ENCODE data around the gene ANKMY1.

DNA sequence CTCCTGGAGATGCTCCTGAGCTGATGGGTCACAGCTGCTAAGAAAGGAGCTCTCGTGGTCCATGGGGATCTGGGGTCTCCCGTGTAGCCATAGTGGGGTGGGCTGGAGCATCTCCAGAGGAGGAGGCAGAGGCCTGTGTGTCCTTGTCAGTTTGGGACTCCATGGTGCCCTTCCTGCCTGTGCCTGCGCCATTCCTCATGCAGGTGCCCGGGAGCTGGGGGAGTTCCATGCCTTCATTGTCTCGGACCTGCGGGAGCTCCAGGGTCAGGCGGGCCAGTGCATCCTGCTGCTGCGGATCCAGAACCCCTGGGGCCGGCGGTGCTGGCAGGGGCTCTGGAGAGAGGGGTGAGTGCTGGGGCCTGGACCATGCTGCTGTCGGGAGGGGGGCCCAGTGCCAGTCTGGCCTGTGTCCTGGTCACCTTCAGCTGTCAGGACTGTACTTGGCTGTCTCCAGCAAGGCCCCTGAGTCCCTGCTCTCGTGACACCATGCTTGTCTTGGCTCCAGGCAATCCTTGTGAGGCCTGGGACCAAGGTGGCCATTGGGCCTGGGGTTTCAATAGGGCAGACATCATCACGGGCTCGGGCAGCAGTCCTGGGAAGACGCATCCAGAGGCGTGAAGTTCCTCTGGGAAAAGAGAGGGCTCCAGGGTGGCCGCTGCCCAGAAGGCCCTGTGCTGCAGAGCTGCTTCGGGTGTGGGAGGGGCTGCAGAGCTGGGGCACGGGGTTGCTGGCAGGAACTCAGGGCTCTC lies 36.1 kb upstream of the ANKMY1 start:
- TF ChIP-seq, protein P1, sequence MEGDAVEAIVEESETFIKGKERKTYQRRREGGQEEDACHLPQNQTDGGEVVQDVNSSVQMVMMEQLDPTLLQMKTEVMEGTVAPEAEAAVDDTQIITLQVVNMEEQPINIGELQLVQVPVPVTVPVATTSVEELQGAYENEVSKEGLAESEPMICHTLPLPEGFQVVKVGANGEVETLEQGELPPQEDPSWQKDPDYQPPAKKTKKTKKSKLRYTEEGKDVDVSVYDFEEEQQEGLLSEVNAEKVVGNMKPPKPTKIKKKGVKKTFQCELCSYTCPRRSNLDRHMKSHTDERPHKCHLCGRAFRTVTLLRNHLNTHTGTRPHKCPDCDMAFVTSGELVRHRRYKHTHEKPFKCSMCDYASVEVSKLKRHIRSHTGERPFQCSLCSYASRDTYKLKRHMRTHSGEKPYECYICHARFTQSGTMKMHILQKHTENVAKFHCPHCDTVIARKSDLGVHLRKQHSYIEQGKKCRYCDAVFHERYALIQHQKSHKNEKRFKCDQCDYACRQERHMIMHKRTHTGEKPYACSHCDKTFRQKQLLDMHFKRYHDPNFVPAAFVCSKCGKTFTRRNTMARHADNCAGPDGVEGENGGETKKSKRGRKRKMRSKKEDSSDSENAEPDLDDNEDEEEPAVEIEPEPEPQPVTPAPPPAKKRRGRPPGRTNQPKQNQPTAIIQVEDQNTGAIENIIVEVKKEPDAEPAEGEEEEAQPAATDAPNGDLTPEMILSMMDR (IDR thresholded peaks at IDR 0.05), result no peak
- no peak for TF ChIP-seq ZFX (IDR thresholded peaks at IDR 0.05; ENCODE audit: borderline replicate concordance)

Data from 22Rv1 (cell line).